ENCODE data around the gene KCNMA1. TPM values are rescaled to one million over a fixed set of nuclear protein-coding genes. Genes with fewer than 3 reads are reported as not detected.
A peak's percentile ranks its signal among the peaks of the same experiment; 100 is the strongest.

Gene KCNMA1
- total RNA-seq, 1 donor from 2014 or later: 2.5 TPM

- intact Hi-C loops (cut with micrococcal nuclease): no loop called here
- DNase-seq (no peak), ATAC-seq (no peak)
These were observed 371.4 kb downstream of the KCNMA1 start for GRCh38 chr10:77266242-77266641.

GRCh38 chr10:77264527-77264926 is 373.1 kb downstream of the KCNMA1 start:
- ATAC-seq (no peak), DNase-seq (no peak)
- intact Hi-C loops (cut with micrococcal nuclease): no loop called here

DNA sequence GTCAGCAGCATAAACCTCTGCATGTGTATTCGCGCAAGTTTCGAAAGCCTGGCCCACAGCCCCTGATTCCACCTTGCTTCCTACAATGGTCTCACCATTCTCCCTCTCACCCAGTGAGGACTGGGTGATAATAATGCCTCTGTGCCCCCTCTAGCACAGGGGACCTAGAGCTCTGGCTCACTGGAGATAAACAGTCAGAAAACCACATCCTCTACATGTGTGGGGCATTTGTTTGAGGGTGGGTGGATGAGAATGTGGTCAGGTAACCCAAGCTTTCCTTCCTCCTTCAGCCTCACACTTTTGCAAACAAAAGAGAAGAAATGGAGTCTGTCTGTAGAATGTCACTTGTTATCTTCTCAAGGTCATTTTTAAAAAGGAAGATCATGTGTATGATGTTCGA is 373.5 kb downstream of the KCNMA1 start:
- DNase-seq (no peak), ATAC-seq (no peak)
- intact Hi-C loops (cut with micrococcal nuclease): no loop called here

DNA sequence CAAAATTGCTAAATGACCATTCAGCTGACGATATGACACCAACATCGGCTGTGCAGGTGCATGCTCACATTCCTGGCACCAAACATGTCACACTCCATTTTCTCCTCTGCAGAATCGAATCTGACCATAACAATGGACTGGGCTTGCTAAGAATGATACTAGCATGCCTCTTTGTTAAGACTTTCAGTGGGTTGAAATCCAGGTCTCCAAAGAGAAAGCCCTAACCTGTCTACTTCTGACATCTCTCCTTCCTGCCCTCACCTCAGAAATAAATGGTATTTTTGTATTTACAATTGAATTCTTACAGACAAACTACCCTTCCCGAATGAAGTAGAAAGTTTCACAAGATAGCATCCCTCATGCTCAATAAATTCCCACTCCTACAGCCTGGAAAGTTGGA is 373.9 kb downstream of the KCNMA1 start:
- DNase-seq: no peak
- no peak for ATAC-seq
- intact Hi-C loops (cut with micrococcal nuclease): no loop called here

- intact Hi-C loops (cut with micrococcal nuclease): no loop called here
- DNase-seq (no peak), ATAC-seq (no peak)
These were observed 376.5 kb downstream of the KCNMA1 start for GRCh38 chr10:77261146-77261545.

- ATAC-seq: no peak
- intact Hi-C loops (cut with micrococcal nuclease): no loop called here
These were observed 378.3 kb downstream of the KCNMA1 start for GRCh38 chr10:77259171-77259874.

DNA sequence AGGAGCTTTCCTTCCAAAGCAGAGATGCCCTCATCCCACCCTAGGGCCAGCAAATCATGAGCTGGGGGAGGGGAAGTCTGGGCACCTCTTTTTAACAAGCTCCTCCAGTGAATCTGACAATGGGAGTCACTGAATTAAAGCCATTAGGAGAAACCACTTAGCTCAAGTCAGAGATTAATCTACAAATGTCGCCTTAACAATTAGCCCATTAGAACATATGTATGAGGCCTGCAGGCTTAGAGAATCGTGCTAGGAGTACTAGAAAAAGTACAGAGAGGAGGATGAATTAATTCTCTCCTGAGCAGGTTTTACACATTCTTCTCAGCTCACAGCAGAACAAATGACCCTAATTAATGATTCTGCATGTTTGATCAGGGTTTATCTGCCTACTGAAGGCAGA is 381.3 kb downstream of the KCNMA1 start:
- DNase-seq (no peak), ATAC-seq (no peak)
- intact Hi-C loops (cut with micrococcal nuclease): no loop called here

More at GRCh38 chr10:77259171-77259874, 378.3 kb downstream of the KCNMA1 start:
- no peak for DNase-seq

- ATAC-seq: no peak
- intact Hi-C loops (cut with micrococcal nuclease): no loop called here
- DNase-seq: no peak
These were observed 384.0 kb downstream of the KCNMA1 start for GRCh38 chr10:77253556-77254064.

DNA sequence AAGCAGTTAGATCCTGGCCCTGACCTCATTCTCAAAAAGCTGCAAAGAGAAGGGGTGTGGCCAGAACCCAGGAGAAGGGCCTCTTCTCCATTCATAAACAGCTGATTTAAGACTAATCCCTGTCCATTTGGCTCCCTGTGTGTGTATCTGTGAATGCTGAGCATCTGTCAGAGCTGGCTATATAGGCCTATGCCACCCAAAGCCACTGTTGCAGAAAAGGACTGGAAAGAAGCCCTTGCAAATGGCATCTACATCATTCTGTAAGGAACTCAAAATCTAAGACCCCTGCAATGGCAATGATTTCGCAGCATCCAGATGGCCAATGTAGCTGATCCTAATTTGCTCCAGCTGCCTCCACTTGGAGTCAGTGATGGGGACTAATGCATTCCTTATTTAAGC is 384.5 kb downstream of the KCNMA1 start:
- ATAC-seq: no peak
- DNase-seq: no peak
- intact Hi-C loops (cut with micrococcal nuclease): no loop called here

DNA sequence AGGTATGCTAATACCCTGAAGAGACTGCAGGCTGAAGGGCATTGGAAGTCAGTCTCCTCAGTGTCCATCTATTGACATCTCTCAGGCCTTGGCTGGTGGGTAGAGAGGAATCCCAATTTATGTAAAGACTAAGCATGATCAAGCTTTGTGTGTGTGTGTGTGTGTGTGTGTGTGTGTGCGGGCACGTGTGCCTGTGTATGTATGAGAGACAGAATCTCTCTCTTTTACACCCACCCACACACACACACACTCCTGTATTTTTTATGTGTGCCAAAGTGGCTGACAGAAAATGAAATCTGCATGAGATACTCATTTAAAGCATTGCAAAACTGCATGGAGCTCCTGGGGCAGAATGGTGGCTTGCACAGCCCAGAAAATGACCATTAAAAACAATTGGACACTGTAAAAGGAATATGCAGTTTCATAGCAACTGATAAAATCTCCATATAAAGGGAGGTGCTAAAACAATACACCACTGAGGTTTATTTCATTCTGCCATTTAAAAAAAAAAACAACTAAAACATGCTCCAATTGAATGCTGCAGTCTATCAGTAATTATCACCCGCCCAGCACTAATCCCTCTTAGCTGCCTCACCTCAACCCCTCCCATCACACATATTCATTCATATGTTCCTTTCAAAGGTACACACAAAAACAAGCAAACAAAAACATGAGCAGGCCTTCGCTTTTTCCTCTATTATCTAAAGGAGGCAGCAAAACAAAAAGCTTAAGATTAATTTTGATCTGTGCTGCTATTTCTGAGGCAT is 385.0 kb downstream of the KCNMA1 start:
- ATAC-seq: no peak
- DNase-seq: no peak
- intact Hi-C loops (cut with micrococcal nuclease): no loop called here

- ATAC-seq (no peak), DNase-seq (no peak)
- intact Hi-C loops (cut with micrococcal nuclease): no loop called here
These were observed 386.2 kb downstream of the KCNMA1 start for GRCh38 chr10:77251297-77252013.

- ATAC-seq (no peak), DNase-seq (no peak)
- intact Hi-C loops (cut with micrococcal nuclease): no loop called here
These were observed 387.6 kb downstream of the KCNMA1 start for GRCh38 chr10:77249901-77250459.

GRCh38 chr10:77248104-77248790 is 389.4 kb downstream of the KCNMA1 start:
- intact Hi-C loops (cut with micrococcal nuclease): no loop called here
- no peak for ATAC-seq

DNA sequence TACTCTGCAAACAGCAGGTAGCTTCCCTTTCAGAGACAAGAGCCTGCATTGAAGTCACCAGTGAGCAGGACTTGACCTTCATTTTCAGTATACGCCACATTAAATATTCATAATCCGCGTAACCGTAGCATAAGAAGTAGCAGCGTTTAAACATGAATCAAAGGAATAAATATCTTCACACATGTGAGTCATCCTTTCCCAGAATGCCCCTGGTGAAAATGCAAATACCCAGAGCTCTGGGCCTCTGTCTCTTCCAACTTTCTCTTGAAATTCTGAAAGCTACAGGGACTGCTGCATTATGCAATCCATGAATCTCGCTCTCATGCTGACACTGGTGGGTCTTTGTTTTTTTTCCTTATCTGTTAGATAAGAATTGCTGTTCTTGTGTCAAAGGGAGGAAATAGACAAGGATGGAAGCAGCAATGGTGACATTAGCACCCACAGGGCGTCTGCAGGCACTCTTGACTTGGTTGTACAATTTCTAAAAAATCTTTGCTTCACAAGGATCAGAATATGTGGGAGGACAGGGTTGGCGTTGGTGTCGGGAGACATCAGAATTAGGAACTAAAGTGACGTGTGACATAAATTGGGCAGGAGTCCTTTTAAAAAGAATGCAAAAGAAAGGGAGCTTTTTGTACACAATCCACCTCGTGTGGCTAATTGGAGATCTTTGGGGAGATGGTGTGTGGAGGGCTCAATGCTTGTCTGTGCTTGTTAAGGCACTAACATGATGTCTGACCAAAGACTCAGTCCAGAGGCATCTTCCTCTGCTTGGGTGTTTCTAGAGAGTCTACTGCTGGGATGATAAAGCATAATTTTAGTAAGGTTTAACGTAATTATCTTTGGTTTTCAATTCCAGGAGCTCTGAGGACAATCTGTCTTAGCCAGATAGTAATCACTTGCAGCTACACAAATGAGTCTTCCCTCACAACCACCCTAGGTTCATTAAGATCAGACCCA is 390.3 kb downstream of the KCNMA1 start:
- intact Hi-C loops (cut with micrococcal nuclease): no loop called here
- DNase-seq (no peak), ATAC-seq (peak; percentile 90)

More at GRCh38 chr10:77248104-77248790, 389.4 kb downstream of the KCNMA1 start:
- no peak for DNase-seq

DNA sequence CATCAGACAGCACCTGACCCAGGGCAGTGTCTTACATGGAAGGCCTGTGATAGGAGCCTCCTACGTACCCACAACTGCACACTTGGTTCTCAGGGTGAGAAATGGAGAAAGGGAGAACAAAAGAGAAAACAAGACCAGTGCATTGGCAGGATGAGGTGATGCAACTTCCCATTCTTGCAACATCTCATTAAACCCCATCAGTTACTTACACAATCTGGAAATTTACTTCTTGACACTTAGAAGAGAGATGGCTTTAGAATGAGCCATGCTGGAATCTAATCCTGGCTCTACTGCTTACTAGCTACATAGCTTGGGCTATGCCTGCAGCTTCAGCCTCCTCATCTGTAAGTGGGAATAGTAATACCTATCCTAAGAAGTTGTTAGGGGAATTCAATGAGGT is 391.7 kb downstream of the KCNMA1 start:
- ATAC-seq: peak; percentile 50
- intact Hi-C loops (cut with micrococcal nuclease): no loop called here
- no peak for DNase-seq

DNA sequence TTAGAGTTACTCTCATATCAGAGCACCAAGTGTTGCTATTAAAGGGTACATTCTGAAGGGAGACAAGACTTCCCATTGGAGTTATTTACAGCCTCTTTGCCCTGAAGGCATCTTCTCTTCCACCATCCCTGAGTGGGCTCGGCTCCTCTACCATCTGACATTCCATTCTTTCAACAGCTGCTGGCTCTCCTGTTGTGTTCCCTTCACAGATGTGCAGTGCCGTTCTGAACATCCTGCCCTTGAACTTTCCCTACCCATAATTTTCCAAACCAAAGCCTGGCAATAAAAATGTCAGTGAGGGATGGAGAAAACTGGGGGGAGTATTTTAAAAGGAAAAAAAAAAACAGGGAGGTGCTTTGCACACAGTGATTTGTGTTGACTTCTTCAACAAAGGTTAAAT is 392.9 kb downstream of the KCNMA1 start:
- no peak for ATAC-seq
- no peak for DNase-seq
- intact Hi-C loops (cut with micrococcal nuclease): no loop called here

GRCh38 chr10:77244286-77244685 is 393.3 kb downstream of the KCNMA1 start:
- intact Hi-C loops (cut with micrococcal nuclease): no loop called here
- DNase-seq (no peak), ATAC-seq (no peak)

DNA sequence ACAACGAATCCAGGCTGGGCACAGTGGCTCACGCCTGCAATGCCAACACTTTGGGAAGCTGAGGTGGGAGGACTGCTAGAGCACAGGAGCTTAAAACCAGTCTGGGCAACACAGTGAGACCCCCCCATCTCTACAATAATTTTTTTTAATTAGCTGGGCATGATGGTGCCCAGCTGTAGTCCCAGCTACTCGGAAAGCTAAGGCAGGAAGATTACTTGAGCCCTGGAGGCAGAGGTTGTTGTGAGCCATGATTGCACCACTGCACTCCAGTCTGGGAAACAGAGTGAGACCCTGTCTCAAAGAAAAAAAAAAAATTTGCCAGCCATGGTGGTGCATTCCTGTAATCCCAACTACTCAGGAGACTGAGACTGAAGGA is 396.3 kb downstream of the KCNMA1 start:
- no peak for DNase-seq
- intact Hi-C loops (cut with micrococcal nuclease): no loop called here

More for the DNA sequence above, 396.3 kb downstream of the KCNMA1 start:
- no peak for ATAC-seq
